LNCaP clone FGC (cell line): Measurements from ENCODE around the gene PES1.

Experiments used
- DNase-seq: peaks from one replicate; pipeline ENCODE4 v3.0.0-alpha.2; 2011; ENCODE audit warnings: low read depth
- H3K4me3 ChIP-seq: 2 replicates; pipeline ENCODE4 v1.5.1; 2011; ENCODE audit warnings: mild to moderate bottlenecking, low read depth, low read length, control low read depth
- TF ChIP-seq, protein P1 (sequence below): IDR thresholded peaks from 2 replicates; pipeline ENCODE4 v1.5.1; 2012; ENCODE audit warnings: mild to moderate bottlenecking; ENCODE audit not compliant: control insufficient read depth, insufficient read depth; ENCODE audit errors: extremely low read depth

The PES1 gene

DNA sequence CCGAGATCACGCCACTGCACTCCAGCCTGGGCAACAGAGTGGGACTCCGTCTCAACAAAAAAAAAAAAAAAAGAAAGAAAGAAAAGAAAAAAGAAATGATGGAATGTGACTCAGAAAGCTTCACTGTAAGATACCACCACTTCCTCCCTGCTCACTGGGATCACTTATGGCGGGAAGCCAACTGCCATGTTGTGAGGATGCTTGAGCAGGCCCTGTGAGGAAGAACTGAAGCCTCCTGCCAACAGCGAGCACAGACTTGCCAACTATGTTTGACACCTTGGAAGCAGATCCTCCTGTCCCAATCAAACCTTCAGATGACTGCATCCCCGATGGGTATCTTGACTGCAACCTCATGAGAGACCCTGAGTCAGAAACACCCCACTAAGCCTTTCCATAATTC, 53.4 kb downstream of the PES1 start:
- TF ChIP-seq, protein P1, sequence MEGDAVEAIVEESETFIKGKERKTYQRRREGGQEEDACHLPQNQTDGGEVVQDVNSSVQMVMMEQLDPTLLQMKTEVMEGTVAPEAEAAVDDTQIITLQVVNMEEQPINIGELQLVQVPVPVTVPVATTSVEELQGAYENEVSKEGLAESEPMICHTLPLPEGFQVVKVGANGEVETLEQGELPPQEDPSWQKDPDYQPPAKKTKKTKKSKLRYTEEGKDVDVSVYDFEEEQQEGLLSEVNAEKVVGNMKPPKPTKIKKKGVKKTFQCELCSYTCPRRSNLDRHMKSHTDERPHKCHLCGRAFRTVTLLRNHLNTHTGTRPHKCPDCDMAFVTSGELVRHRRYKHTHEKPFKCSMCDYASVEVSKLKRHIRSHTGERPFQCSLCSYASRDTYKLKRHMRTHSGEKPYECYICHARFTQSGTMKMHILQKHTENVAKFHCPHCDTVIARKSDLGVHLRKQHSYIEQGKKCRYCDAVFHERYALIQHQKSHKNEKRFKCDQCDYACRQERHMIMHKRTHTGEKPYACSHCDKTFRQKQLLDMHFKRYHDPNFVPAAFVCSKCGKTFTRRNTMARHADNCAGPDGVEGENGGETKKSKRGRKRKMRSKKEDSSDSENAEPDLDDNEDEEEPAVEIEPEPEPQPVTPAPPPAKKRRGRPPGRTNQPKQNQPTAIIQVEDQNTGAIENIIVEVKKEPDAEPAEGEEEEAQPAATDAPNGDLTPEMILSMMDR: no peak
- DNase-seq: no peak
- no peak overlapping the region for H3K4me3 ChIP-seq

DNA sequence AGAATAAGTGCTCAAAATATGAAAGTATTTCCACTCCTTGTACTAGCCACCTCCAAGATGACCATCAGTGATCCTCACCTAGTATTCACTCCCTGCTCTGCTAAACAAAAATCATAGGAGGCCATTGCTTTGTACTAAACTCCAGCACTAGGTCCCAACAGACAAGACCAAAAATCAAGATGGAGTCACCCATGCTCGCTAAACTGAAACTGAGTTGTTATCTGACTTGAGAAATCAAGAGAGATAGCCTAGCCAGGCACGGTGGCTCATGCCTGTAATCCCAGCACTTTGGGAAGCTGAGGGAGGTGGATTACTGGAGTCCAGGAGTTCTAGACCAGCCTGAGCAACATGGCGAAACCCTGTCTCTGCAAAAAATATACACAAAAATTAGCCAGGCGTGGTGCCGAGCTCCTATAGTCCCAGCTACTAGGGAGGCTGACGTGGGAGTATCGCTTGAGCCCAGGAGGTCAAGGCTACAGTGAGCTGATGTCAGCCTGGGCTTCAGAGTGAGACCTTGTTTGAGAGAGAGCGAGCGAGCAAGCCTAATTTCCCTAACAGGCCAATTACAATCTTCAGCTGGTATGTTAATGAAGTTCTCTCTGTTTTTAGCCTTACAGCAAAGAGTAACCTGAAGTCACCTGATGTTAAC, 54.5 kb downstream of the PES1 start:
- no peak for DNase-seq
- TF ChIP-seq, protein P1: no peak
- no peak overlapping the region for H3K4me3 ChIP-seq

DNA sequence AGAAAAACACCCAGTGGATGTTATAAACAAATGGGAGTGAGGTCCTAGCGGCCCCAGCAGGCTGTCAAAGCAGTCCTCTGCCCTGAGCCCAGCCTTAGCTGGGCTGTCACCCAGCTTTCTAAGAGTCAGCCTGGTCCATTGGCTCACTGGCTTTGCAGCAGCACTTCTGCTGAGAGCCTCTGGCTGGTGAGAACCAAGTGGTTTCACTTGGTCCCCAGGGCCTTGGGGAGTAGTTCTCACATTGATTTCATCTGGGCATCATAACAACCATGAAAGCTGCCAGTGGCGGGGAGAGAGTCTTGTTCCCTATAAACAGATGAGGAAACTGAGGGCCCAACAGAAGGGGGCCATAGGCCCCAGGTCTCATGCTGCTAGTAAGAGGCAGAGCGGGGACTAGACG, 56.5 kb downstream of the PES1 start:
- no peak for DNase-seq
- TF ChIP-seq, protein P1: no peak
- H3K4me3 ChIP-seq: no peak overlapping the region

DNA sequence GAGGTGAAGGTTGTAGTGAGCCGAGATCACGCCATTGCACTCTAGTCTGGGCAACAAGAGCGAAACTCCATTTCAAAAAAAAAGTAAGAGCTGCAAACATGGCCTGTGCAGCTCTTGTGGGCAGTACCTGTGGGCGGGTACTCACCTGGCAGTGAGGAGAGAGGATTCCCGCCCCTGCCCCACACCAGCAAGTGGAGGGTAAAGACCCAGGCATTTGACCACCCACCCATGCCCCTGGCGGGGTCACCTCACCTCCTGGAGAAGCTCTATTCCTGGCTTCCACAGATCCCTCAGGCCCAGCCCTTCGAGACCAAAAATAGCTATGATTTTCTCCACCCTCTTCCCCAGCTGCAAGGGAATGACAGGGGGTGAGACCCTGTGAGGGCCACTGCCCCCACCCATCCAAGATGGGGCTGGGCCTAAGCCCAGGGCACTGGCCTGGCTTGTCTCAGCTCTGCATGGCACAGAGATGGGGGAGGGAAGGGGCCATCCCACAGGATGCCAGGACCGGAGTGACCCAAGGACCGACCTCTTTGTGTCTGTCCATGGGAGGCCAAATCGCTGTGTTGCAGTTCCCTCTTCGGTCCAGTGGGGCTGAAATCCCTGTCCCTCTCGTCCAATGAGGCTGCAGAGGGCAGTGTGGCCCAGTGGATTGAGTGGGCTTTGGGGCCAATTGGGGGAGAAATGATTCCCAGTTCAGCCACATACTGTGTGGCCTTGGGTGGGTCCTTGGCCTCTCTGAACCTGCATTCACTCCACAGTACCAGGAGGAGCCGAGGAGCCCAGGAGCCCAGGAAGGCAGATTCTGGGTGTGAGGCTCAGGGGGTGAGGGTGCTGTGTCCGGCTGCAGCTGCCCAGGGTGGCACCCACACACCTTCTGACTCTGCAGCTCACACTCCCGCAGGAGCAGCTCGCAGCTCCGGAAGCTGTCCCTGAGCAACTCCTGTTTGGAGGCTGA, 59.8 kb downstream of the PES1 start:
- no peak overlapping the region for H3K4me3 ChIP-seq
- TF ChIP-seq, protein P1: no peak

DNA sequence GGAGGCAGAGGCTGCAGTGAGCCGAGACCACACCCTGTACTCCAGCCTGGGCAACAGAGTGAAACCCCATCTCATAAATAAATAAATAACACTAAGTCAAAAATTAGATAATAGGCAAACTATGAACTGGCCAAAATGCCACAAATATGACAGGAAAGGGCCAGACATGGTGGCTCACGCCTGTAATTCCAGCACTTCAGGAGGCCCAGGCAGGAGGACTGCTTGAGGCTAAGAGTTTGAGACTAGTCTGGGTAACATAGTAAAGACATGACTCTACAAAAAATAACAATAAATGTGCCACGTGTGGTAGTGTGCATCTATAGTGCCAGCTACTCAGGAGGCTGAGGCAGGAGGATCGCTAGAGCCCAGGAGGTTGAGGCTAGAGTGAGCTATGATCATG, 65.1 kb downstream of the PES1 start:
- TF ChIP-seq, protein P1: no peak
- DNase-seq: no peak
- no peak overlapping the region for H3K4me3 ChIP-seq

More for the DNA sequence above, 59.8 kb downstream of the PES1 start:
- no peak for DNase-seq
